Measurements from ENCODE around the gene PXDC1.

Gene PXDC1

DNA sequence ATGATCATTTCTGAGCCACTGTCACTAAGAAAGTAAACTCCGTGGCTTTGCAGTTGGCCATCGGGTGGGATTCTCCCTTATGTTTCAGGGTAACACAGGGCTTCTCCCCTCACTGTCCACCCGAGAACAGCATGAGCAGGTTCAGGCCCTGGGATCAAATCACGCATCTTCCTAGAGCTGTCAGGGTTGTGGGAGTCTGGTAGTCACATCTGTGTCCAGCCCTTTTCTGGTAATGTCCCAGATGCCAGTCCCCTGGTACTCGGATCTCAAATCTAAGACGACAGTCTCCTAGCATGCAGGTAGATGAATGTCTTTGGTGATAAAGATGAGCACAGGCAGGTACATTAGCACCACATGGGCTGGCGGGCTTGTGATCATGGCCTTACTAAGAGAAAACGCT, 4.8 kb downstream of the PXDC1 start:
- TF ChIP-seq CTCF (IDR thresholded peaks at IDR 0.05), result no peak
- Mint-ChIP-seq H3K9me3 (no peaks in the 10 kb centered on the region), H3K4me3 (no peak overlapping the region), H3K36me3 (ENCODE audit: low read depth) (no peaks in the 10 kb centered on the region), H3K27me3 (ENCODE audit: low read depth, poor library complexity) (peaks cover 55% of the 10 kb centered on the region), H3K27ac (no peak overlapping the region), H3K4me1 (peaks cover 56% of the 10 kb centered on the region)
- no peak for DNase-seq

DNA sequence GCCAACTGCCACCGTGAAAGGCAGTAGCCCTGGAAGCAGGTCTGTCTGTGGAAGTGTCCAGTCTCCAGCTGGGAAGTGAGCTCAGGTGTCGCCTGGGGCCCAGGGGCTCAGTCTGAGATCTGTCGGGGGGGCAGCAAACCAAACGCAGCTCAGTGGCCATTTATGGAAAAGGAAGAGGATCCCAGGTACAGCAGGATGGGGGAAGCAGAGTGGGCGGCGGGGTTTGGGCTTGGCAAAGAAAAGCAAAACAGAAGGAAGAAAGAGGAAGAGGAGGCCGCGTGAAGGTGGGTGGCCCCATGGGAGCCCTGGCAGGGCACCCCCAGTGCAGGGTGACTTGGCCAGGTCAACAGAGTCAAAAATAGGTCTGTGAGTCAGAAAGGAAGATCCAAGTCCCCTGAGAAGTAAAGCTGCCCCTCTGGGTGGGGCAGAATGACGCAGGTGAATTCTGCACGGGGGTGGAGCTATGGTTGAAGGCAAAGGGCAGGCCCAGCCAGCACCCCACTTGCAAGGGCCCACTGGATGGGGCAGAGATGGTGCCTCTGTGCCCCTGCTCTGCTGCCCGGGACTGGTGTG, 5.3 kb downstream of the PXDC1 start:
- no peak for TF ChIP-seq CTCF (IDR thresholded peaks at IDR 0.05)
- H3K27me3 Mint-ChIP-seq (ENCODE audit: low read depth, poor library complexity), result peaks cover 59% of the 10 kb centered on the region
- peak overlapping the region; percentile 17 for H3K27ac Mint-ChIP-seq
- H3K4me3 Mint-ChIP-seq, result no peak overlapping the region
- no peak for DNase-seq
- peaks cover 56% of the 10 kb centered on the region for H3K4me1 Mint-ChIP-seq
- no peaks in the 10 kb centered on the region for H3K9me3 Mint-ChIP-seq
- no peaks in the 10 kb centered on the region for H3K36me3 Mint-ChIP-seq (ENCODE audit: low read depth)

GRCh38 chr6:3745566-3746118, 5.9 kb downstream of the PXDC1 start:
- Mint-ChIP-seq H3K4me3 (no peak overlapping the region), H3K27me3 (ENCODE audit: low read depth, poor library complexity) (peaks cover 65% of the 10 kb centered on the region), H3K9me3 (no peaks in the 10 kb centered on the region), H3K4me1 (peaks cover 56% of the 10 kb centered on the region), H3K27ac (no peak overlapping the region), H3K36me3 (ENCODE audit: low read depth) (no peaks in the 10 kb centered on the region)
- DNase-seq, result no peak
- TF ChIP-seq CTCF (IDR thresholded peaks at IDR 0.05), result no peak

DNA sequence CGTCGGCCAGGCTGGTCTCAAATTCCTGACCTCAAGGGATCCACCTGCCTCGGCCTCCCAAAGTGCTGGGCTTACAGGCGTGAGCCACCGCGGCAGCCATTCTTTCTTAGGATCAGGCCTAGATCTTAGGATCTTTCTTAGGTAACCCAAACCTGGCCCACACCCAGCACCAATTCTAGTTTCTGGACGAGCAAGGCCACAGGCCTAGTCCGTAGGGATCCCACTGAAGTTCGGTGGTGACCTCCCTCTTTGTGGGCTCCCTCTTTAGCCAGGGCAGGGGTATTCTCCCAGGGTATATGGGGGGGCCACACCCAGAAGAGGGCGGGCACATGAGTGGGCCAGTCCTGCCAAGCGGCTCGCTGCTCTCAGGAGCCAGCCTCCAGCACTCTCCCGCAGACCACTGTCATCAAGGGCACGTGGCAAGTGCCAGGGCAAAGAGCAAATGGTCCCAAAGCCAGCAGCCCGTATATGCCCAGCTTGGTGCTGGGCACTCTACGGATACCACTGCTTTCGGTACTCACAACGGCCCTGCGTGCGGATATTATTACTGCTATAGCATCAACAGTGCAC, 6.5 kb downstream of the PXDC1 start:
- DNase-seq, result no peak
- Mint-ChIP-seq H3K4me1 (peaks cover 56% of the 10 kb centered on the region), H3K36me3 (ENCODE audit: low read depth) (no peaks in the 10 kb centered on the region), H3K27ac (no peak overlapping the region), H3K27me3 (ENCODE audit: low read depth, poor library complexity) (peaks cover 63% of the 10 kb centered on the region), H3K4me3 (no peak overlapping the region), H3K9me3 (no peaks in the 10 kb centered on the region)
- no peak for TF ChIP-seq CTCF (IDR thresholded peaks at IDR 0.05)

DNA sequence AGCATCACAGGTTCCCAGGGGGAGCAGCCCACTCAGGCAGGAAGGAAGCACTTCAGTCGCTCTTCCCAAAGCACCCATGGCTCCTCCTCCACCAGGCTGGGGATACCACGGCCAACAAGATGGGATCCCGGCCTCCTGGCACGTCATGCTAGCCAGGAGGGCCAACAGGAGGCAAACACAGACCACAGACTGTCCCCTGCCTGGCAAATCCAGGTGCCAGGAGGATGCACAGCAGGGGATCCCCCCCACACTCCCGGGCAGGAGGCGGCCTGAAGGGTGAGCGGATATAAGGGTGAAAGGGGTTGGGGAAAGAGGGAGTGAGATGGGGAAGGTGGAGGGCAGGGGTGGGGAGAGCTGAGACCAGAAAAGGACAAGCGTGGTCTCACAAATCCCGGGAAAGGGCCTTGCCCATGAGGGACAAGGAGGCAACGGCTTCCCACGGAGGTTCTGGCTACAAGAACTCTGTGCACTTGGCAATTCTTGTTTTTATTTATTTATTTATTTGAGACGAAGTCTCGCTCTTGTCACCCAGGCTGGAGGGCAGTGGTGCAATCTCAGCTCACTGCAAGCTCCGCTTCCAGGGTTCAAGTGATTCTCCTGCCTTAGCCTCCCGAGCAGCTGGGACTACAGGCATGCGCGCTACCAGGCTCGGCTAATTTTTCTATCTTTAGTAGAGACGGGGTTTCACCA, 7.2 kb downstream of the PXDC1 start:
- no peak for DNase-seq
- Mint-ChIP-seq H3K27me3 (ENCODE audit: low read depth, poor library complexity) (peaks cover 57% of the 10 kb centered on the region), H3K4me3 (no peak overlapping the region), H3K27ac (no peak overlapping the region), H3K9me3 (no peaks in the 10 kb centered on the region), H3K4me1 (peaks cover 54% of the 10 kb centered on the region), H3K36me3 (ENCODE audit: low read depth) (no peaks in the 10 kb centered on the region)
- no peak for TF ChIP-seq CTCF (IDR thresholded peaks at IDR 0.05)

Data from nephron progenitor cell (in vitro differentiated cells).